Measurements from ENCODE around the gene API5. TPM values are rescaled to one million over a fixed set of nuclear protein-coding genes. Genes with fewer than 3 reads are reported as not detected.

API5 gene
- polyA plus RNA-seq, 3 donors: 21.8 to 40.7 (median 32.7) TPM

Other genes starting within 250 kb of the API5 start
- gene TTC17, start 46.9 kb downstream of the API5 start, polyA plus RNA-seq: 10 to 100 TPM; 24.0 to 36.9 (median 32.0) TPM